K562 (cell line): ENCODE results near the gene DHRS12. TPM values are rescaled to one million over a fixed set of nuclear protein-coding genes. Genes with fewer than 3 reads are reported as not detected.

Experiments
- ATAC-seq: fragments of 200-7000 bp; cut with Tn5 transposase; 3 replicates; pipeline ENCODE4 v1.9.1; 2020; ENCODE audit warnings: moderate library complexity
- BruUV-seq: library from RNA; stranded (reverse); fragments of 400-500 nt; replicated peaks from 2 replicates; lab custom pipeline; 2021; lab: Mats Ljungman, UMichigan
- CTCF ChIA-PET: fragments of 300-600 bp; formaldehyde crosslinking; extraction: SDS; loops from one replicate; lab custom pipeline; 2021; ENCODE audit warnings: low intra/inter-chr PET ratio; lab: Yijun Ruan, JAX
- POLR2A ChIA-PET: fragments of 300-600, 350-650 bp; sonication (Branson Sonifier 250); formaldehyde crosslinking; extraction: SDS; loops from one replicate; lab custom pipeline; 2021; ENCODE audit warnings: antibody characterized with exemption, inconsistent platforms; lab: Yijun Ruan, JAX
- DNase-seq, 4 experiments: peaks; one replicate each; pipeline versions ENCODE4 v3.0.0 to v3.0.0-alpha.2; 2011 to 2018; ENCODE audit warnings: low spot score in 3 of 4, mixed read lengths in 3 of 4; ENCODE audit errors: extremely low read depth in 1 of 4
- FAIRE-seq: peaks from 2 replicates; lab custom pipeline; 2011; peaks lifted over from hg19 to GRCh38; lab: Jason Lieb, UNC
- H2AFZ ChIP-seq: 2 replicates; pipeline ENCODE4 v1.6.0; 2011; ENCODE audit warnings: low read depth, low read length, control low read depth, inconsistent platforms
- H3K27ac ChIP-seq: fragments of 200-600 bp; 3 replicates; pipeline ENCODE4 v1.8.0; 2011; ENCODE audit warnings: low read depth, mild to moderate bottlenecking, control low read depth, inconsistent platforms, low read length, moderate library complexity, mixed read lengths; ENCODE audit errors: extremely low read depth
- H3K27me3 ChIP-seq, 2 experiments: fragments of 300-600 bp in 1 of 2; 2 replicates in 1 of 2; 3 replicates in 1 of 2; pipeline versions ENCODE4 v1.6.0 to v1.8.0; 2011; ENCODE audit warnings: inconsistent platforms in 2 of 2, low read length in 2 of 2, mild to moderate bottlenecking in 1 of 2, mixed read lengths in 1 of 2, moderate library complexity in 1 of 2; ENCODE audit not compliant: control insufficient read depth in 2 of 2, insufficient read depth in 2 of 2
- H3K36me3 ChIP-seq: fragments of 300-600 bp; 3 replicates; pipeline ENCODE4 v1.8.0; 2011; ENCODE audit warnings: mild to moderate bottlenecking, low read length, inconsistent platforms; ENCODE audit not compliant: control insufficient read depth, insufficient read depth
- H3K4me1 ChIP-seq, 2 experiments: fragments of 200-600 bp in 1 of 2; replicated peaks in 1 of 2; 2 replicates in 1 of 2; 3 replicates in 1 of 2; pipeline versions ENCODE4 v1.5.1 to v1.8.0; 2011; ENCODE audit warnings: inconsistent platforms in 2 of 2, low read length in 2 of 2, mild to moderate bottlenecking in 1 of 2, mixed read lengths in 1 of 2, moderate library complexity in 1 of 2; ENCODE audit not compliant: control insufficient read depth in 2 of 2, insufficient read depth in 2 of 2
- H3K4me2 ChIP-seq: 2 replicates; pipeline ENCODE4 v1.6.1; 2011; ENCODE audit warnings: low read length, control low read depth, inconsistent platforms, mixed read lengths; ENCODE audit not compliant: insufficient read depth
- H3K4me3 ChIP-seq: fragments of 200-600 bp; sonication (generic), shearing (Covaris generic); 2 replicates; pipeline ENCODE4 v1.5.1; 2016; ENCODE audit warnings: control low read depth, inconsistent platforms
- H3K79me2 ChIP-seq: fragments of 200-600 bp; 3 replicates; pipeline ENCODE4 v1.8.0; 2011; ENCODE audit warnings: low read length, inconsistent platforms; ENCODE audit not compliant: control insufficient read depth, insufficient read depth
- H3K9ac ChIP-seq, 2 experiments: 2 replicates each; pipeline versions ENCODE4 v1.6.0 to v1.6.1; 2011; ENCODE audit warnings: low read depth in 2 of 2, low read length in 2 of 2, control low read depth in 1 of 2, inconsistent platforms in 1 of 2, mild to moderate bottlenecking in 1 of 2, mixed read lengths in 1 of 2; ENCODE audit not compliant: insufficient read depth in 1 of 2
- H3K9me1 ChIP-seq: one replicate; pipeline ENCODE4 v1.6.0; 2011; ENCODE audit warnings: inconsistent platforms, mild to moderate bottlenecking, low read length, moderate library complexity; ENCODE audit not compliant: control insufficient read depth, insufficient read depth
- H3K9me3 ChIP-seq: replicated peaks from 2 replicates; pipeline ENCODE4 v1.5.1; 2011; ENCODE audit warnings: low read depth, low read length, inconsistent platforms; ENCODE audit not compliant: control insufficient read depth, insufficient read depth
- H4K20me1 ChIP-seq: replicated peaks from 2 replicates; pipeline ENCODE4 v1.6.1; 2011; ENCODE audit warnings: low read length, inconsistent platforms, mixed read lengths; ENCODE audit not compliant: control insufficient read depth, insufficient read depth
- HNRNPLL ChIP-seq: fragments of 200-400 bp; formaldehyde crosslinking; IDR thresholded peaks from 2 replicates; pipeline ENCODE4 v1.6.1; 2017; ENCODE audit warnings: low read length, low read depth, mild to moderate bottlenecking; ENCODE audit not compliant: poor library complexity, severe bottlenecking
- MBD2 ChIP-seq: sonication (generic); IDR thresholded peaks from 2 replicates; pipeline ENCODE4 v1.6.1; 2016; ENCODE audit warnings: low read depth, borderline replicate concordance
- RCOR1 ChIP-seq, 2 experiments: IDR thresholded peaks; 2 replicates each; pipeline ENCODE4 v1.6.1; 2012; ENCODE audit warnings: low read depth in 2 of 2, low read length in 2 of 2, borderline replicate concordance in 1 of 2, improper control_type of control experiment in 1 of 2
- TCF3 ChIP-seq: sonication (generic); formaldehyde crosslinking; IDR thresholded peaks from 2 replicates; pipeline ENCODE4 v1.4.0; 2020; ENCODE audit warnings: mild to moderate bottlenecking, missing genetic modification reagents
- ZBTB8A ChIP-seq: fragments of 450-650 bp; IDR thresholded peaks from 2 replicates; pipeline ENCODE4 v1.6.1; 2018; ENCODE audit warnings: mild to moderate bottlenecking, moderate library complexity; ENCODE audit not compliant: partially characterized antibody
- ZFP30 ChIP-seq: fragments of 250-450 bp; sonication (Bioruptor Pico); IDR thresholded peaks from 2 replicates; pipeline ENCODE4 v1.8.0; 2022; ENCODE audit warnings: moderate library complexity, mild to moderate bottlenecking, inconsistent platforms, borderline replicate concordance
- ZNF77 ChIP-seq: fragments of 250-450 bp; sonication (Bioruptor Pico); IDR thresholded peaks from 2 replicates; pipeline ENCODE4 v1.5.0; 2020
- WGBS: fragments of 100-300 bp; shearing (Covaris generic); methylation state at CpG from one replicate; pipeline ENCODE4 v1.1.6; 2016; ENCODE audit warnings: low coverage, mixed read lengths; ENCODE audit not compliant: insufficient coverage; ENCODE audit errors: missing lambda C conversion rate; 5-methylcytosine and 5-hydroxymethylcytosine counted together
- in situ Hi-C: fragments of 300-500 bp; cut with MboI; formaldehyde crosslinking; loops from 4 replicates; pipeline ENCODE4 v1.15.0; 2018; ENCODE audit warnings: inconsistent platforms, mixed read lengths
- intact Hi-C: fragments of 100-400 bp; cut with micrococcal nuclease; formaldehyde crosslinking; loops from 2 replicates; pipeline ENCODE4 v1.14.2; 2022
- polyA plus RNA-seq, 8 experiments: library from polyadenylated mRNA; depleted of rRNA in 4 of 8; stranded (reverse) in 5 of 8; unstranded in 3 of 8; fragments of >200 nt; fragmentation: Nextera tagmentation in 2 of 8; fragmentation: Illumina TruSeq in 1 of 8; extraction: Ambion mirVana in 2 of 8; extraction: Trizol in 1 of 8; gene quantifications; 2 replicates each; pipeline versions ENCODE4 v1.2.1 to v1.2.3, GENCODE V29; 2011 to 2014; ENCODE audit warnings: inconsistent platforms in 1 of 8, missing spikeins in 1 of 8
- total RNA-seq, 7 experiments: library from RNA; depleted of rRNA in 6 of 7; stranded (reverse); fragments of >200 nt in 6 of 7; fragmentation: Illumina TruSeq in 2 of 7; extraction: Trizol in 2 of 7; gene quantifications; 2 replicates each; pipeline versions ENCODE4 v1.2.1 to v1.2.3, GENCODE V29; 2011 to 2021; ENCODE audit warnings: low replicate concordance in 1 of 7
- TF ChIP-seq, protein P1 (sequence below): sonication (generic); formaldehyde crosslinking; IDR thresholded peaks from 2 replicates; pipeline ENCODE4 v1.9.0; 2022; ENCODE audit warnings: mild to moderate bottlenecking, missing genetic modification reagents
- TF ChIP-seq, protein P2 (sequence below): fragments of 450-650 bp; IDR thresholded peaks from 2 replicates; pipeline ENCODE4 v1.6.1; 2016

The DHRS12 gene
- total and polyA plus RNA-seq, 9 of the 15 experiments (the other 6 are each of a cell fraction or from before 2014, with no cell fraction given) = 0.62 to 2.7 (median 0.98) TPM

DNA sequence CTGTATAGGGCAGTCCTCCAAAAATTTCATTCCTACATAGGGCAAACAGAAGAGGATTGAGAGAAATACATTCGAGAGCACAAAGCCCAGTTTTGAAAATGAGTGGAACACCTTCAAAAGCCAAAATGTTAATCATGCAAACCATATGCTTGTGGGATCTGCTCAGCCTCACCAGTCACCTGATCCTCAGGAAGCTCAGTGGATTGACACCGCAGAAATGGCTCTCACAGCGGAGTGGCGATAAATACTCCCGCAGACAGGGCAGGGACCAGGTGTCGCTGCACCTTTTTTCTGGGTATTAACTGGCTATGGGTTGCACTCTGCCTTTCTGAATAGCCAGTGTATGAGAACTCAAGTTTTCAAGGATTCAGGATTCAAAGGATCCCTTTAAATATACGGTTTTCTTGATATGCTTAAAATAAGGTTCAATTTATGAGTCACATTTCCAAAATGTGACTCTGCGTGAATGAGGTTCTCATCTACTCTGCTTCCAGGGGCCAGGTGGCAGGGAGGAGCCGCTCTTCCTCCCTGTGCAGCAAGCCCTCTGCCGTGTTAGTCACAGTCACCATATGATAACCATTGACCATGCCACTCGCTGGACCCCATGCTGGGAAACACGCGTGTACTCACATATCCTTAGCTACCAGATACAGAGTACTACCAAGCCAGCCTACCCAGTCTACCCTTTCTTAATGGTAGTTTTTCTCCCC is 18.3 kb upstream of the DHRS12 start:
- Histone ChIP-seq H4K20me1 (no peaks in the 10 kb centered on the region; the same call in 1 of the 2 replicates), H3K27ac (no peak overlapping the region), H3K27me3 (peaks cover 3 to 36% of the 10 kb centered on the region in 2 experiments; a peak in 4 of 5 replicates), H3K4me3 (no peak overlapping the region), H2AFZ (no peak overlapping the region), H3K4me2 (no peak overlapping the region), H3K9ac (no peak overlapping the region), H3K9me1 (no peaks in the 10 kb centered on the region), H3K79me2 (no peaks in the 10 kb centered on the region), H3K4me1 (no peaks in the 10 kb centered on the region; a peak in 2 of 5 replicates), H3K9me3 (no peaks in the 10 kb centered on the region), H3K36me3 (no peaks in the 10 kb centered on the region)
- BruUV-seq = no TSS peak
- POLR2A ChIA-PET = no interaction called here
- intact Hi-C loops = no loop called here
- DNase-seq (no peak), ATAC-seq (no peak)
- in situ Hi-C loops = loop anchor here (10.0 kb wide), 1 partner anchor 303 kb away; the partner anchor contains the start of gene NEK5
- 5% methylated on average over 12 of the region's 13 CpGs for WGBS
- TF ChIP-seq TCF3 (CRISPR knock-in tag) (peak; percentile 40; the same call in 1 of the 2 replicates), ZBTB8A (no peak), RCOR1 (IDR thresholded peaks at IDR 0.05; ENCODE audit: borderline replicate concordance in 1 of 2, low read depth in 2 of 2, low read length in 2 of 2) (no peak), MBD2 (no peak), ZFP30 (no peak), HNRNPLL (no peak), ZNF77 (no peak)
- TF ChIP-seq, protein P1, sequence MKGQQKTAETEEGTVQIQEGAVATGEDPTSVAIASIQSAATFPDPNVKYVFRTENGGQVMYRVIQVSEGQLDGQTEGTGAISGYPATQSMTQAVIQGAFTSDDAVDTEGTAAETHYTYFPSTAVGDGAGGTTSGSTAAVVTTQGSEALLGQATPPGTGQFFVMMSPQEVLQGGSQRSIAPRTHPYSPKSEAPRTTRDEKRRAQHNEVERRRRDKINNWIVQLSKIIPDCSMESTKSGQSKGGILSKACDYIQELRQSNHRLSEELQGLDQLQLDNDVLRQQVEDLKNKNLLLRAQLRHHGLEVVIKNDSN (CRISPR knock-in tag) = peak; percentile 12; the same call in 1 of the 2 replicates
- TF ChIP-seq, protein P2, sequence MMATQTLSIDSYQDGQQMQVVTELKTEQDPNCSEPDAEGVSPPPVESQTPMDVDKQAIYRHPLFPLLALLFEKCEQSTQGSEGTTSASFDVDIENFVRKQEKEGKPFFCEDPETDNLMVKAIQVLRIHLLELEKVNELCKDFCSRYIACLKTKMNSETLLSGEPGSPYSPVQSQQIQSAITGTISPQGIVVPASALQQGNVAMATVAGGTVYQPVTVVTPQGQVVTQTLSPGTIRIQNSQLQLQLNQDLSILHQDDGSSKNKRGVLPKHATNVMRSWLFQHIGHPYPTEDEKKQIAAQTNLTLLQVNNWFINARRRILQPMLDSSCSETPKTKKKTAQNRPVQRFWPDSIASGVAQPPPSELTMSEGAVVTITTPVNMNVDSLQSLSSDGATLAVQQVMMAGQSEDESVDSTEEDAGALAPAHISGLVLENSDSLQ = 0 out of 2 replicates have a peak, but pooled peaks have one; percentile 19
- TF ChIP-seq, all 486 proteins: peak for 3
- no peak for FAIRE-seq
- CTCF ChIA-PET = no interaction called here
